GM23338 (cell line): ENCODE measurements around the gene SBF2.

Experiments
- EZH2phosphoT487 ChIP-seq: fragments of 200-600 bp; sonication (generic); IDR thresholded peaks from one replicate; pipeline ENCODE4 v1.8.1; 2018; ENCODE audit warnings: antibody characterized with exemption; ENCODE audit not compliant: unreplicated experiment
- ZNF331 ChIP-seq: fragments of 250-450 bp; sonication (Bioruptor Pico); IDR thresholded peaks from 2 replicates; pipeline ENCODE4 v1.5.0; 2020; ENCODE audit warnings: low read depth, mild to moderate bottlenecking, moderate library complexity

DNA sequence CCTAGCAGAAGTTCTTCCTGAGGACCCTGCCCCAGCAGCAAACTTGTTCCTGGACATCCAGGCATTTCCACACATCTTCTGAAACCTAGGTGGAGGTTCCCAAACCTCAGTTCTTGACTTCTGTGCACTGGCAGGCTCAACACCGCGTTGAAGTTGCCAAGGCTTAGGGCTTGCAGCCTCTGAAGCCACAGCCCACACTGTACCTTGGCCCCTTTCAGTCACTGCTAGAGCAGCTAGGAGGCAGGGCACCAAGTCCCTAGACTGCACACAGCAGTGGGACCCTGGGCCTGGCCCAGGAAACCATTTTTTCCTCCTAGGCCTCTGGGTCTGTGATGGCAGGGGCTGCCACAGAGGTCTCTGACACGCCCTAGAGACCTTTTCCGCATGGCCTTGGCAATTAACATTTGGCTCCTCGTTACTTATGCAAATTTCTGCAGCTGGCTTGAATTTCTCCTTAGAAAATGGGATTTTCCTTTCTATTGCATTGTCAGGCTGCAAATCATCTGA, 159.0 kb downstream of the SBF2 start:
- TF ChIP-seq ZNF331 (CRISPR knock-in tag) (no peak), EZH2phosphoT487 (no peak)
